H1 (cell line): Measurements from ENCODE around the gene METRN. TPM values are rescaled to one million over a fixed set of nuclear protein-coding genes. Genes with fewer than 3 reads are reported as not detected.

ENCODE experiments used
- CBX5 ChIP-seq: fragments of 300-800, 300-1000 bp; sonication (generic); IDR thresholded peaks from 2 replicates; pipeline ENCODE4 v1.7.1; 2016; ENCODE audit warnings: antibody characterized with exemption, low read length, low read depth
- CTCF ChIP-seq, 3 experiments: IDR thresholded peaks; 1 replicate in 2 of 3; 2 replicates in 1 of 3; pipeline versions ENCODE4 v1.5.1 to v1.6.1; 2011; ENCODE audit warnings: low read length in 3 of 3, mild to moderate bottlenecking in 3 of 3, inconsistent platforms in 2 of 3, low read depth in 1 of 3, moderate library complexity in 1 of 3; ENCODE audit not compliant: insufficient read depth in 1 of 3; ENCODE audit errors: control extremely low read depth in 1 of 3
- EZH2 ChIP-seq: fragments of 200-600 bp; sonication (generic); IDR thresholded peaks from 2 replicates; pipeline ENCODE4 v1.7.1; 2012; ENCODE audit warnings: low read depth, mild to moderate bottlenecking, moderate library complexity, low read length, inconsistent platforms; ENCODE audit not compliant: severe bottlenecking
- GABPA ChIP-seq: IDR thresholded peaks from 2 replicates; pipeline ENCODE4 v1.6.1; 2011; ENCODE audit warnings: mild to moderate bottlenecking, low read length, moderate library complexity, borderline replicate concordance; ENCODE audit not compliant: insufficient read depth
- SIN3A ChIP-seq, 2 experiments: IDR thresholded peaks in 1 of 2; conservative IDR thresholded peaks in 1 of 2; 2 replicates each; pipeline ENCODE4 v1.6.1; 2011 to 2012; ENCODE audit warnings: low read length in 2 of 2, improper control_type of control experiment in 1 of 2, low read depth in 1 of 2, mild to moderate bottlenecking in 1 of 2
- ZNF274 ChIP-seq: IDR thresholded peaks from 2 replicates; pipeline ENCODE4 v1.7.0; 2012; ENCODE audit warnings: low read length, borderline replicate concordance; ENCODE audit errors: extremely low read depth
- polyA plus RNA-seq, 7 experiments: library from polyadenylated mRNA; depleted of rRNA in 3 of 7; stranded (reverse) in 5 of 7; unstranded in 2 of 7; fragments of >200 nt in 5 of 7; fragments of 200-250 nt in 2 of 7; gene quantifications; 1 replicate in 5 of 7; 2 replicates in 1 of 7; 4 replicates in 1 of 7; pipeline versions ENCODE4 v1.2.1 to v1.2.3, GENCODE V29; 2011 to 2013; ENCODE audit warnings: missing spikeins in 2 of 7, mixed read lengths in 2 of 7
- total RNA-seq: library from RNA; stranded (reverse); fragmentation: NEBNext Ultra II Directional; extraction: Animal tissue kit (Norgen Biotek cat#: 25700); gene quantifications from 2 replicates; pipeline ENCODE4 v1.2.1, GENCODE V29; 2021
- TF ChIP-seq, protein P1 (sequence below): IDR thresholded peaks from 2 replicates; pipeline ENCODE4 v1.6.1; 2012; ENCODE audit warnings: inconsistent platforms
- TF ChIP-seq, protein P2 (sequence below): IDR thresholded peaks from 2 replicates; pipeline ENCODE4 v1.6.1; 2012; ENCODE audit warnings: inconsistent platforms

METRN gene
- total and polyA plus RNA-seq, 2 of the 8 experiments (the other 6 are each of a cell fraction or from before 2014, with no cell fraction given): 18.7 to 25.8 TPM

DNA sequence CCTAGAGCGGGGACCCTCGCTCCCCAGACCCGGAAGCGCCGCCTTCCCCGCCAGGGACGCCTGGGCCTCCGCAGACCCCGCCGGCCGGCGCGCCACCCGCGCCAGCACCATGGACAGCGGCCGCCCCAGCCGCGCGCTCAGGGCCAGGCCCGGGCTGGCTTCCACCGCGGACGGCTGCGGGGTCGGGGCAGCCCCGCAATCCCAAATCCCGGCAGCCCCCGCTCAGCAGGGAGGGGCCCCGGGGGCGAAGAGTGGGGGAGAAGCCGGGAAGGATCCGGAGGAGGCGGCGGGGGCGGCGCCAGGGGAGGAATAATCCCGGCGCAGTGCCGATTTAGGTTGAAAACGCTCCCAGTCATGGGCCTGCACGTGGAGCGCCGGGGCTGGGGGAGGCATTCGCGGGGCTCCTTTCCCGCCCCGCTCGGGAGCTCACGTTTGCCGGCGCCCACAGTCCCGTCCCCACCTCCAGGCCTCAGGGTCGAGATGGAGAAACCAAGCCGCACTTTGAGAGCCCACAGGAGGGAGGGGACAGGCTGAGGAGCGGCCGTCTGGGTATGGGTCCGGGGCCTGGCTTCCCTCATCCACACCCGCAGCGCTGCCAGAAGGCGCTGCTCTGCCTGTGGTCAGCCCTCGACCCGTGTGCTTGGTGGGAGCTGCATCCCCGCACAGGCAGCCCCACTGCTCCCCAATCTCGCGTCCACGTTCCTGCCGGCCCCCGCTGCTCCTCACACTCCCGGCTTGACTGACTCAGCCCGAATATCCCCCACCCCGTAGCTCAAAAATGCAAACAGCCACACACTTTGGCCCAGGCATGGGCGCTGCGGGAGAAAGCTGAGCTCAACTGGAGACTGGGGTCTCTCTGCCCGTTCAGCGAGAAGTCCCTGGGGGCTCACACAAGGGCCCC lies 14.0 kb upstream of the METRN start (continued):
- peak; percentile 95 for TF ChIP-seq SIN3A (conservative IDR thresholded peaks at IDR 0.05 in 1 of 2, IDR thresholded peaks at IDR 0.05 in 1 of 2; ENCODE audit: low read depth in 1 of 2, low read length in 2 of 2)
- TF ChIP-seq, protein P1, sequence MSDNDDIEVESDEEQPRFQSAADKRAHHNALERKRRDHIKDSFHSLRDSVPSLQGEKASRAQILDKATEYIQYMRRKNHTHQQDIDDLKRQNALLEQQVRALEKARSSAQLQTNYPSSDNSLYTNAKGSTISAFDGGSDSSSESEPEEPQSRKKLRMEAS: peak; percentile 67
- TF ChIP-seq ZNF274: no peak
- no peak for TF ChIP-seq CBX5
- TF ChIP-seq, protein P2, sequence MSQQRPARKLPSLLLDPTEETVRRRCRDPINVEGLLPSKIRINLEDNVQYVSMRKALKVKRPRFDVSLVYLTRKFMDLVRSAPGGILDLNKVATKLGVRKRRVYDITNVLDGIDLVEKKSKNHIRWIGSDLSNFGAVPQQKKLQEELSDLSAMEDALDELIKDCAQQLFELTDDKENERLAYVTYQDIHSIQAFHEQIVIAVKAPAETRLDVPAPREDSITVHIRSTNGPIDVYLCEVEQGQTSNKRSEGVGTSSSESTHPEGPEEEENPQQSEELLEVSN: peak; percentile 44; the same call in 1 of the 2 replicates
- TF ChIP-seq CTCF (IDR thresholded peaks at IDR 0.05; ENCODE audit: control extremely low read depth in 1 of 3, insufficient read depth in 1 of 3, low read depth in 1 of 3, low read length in 3 of 3): 0 out of 4 replicates have a peak, but pooled peaks of 1 of the 3 experiments have one; percentile 3
- peak; percentile 56 for TF ChIP-seq EZH2
- peak; percentile 82; the same call in 1 of the 2 replicates for TF ChIP-seq GABPA
